OCI-LY7 (cell line): Measurements from ENCODE around the gene ATP2B1.

ENCODE experiments used
- EZH2phosphoT487 ChIP-seq: fragments of 200-600 bp; sonication (generic); IDR thresholded peaks from 2 replicates; pipeline ENCODE4 v1.6.1; 2018; ENCODE audit warnings: low read depth, borderline replicate concordance, mild to moderate bottlenecking, mixed run types, antibody characterized with exemption, low read length, moderate library complexity, mixed read lengths
- TF ChIP-seq, protein P1 (sequence below): fragments of 200-600 bp; sonication (generic); conservative IDR thresholded peaks from 2 replicates; pipeline ENCODE4 v1.5.1; 2014; ENCODE audit warnings: mild to moderate bottlenecking, antibody characterized with exemption, low read length, moderate library complexity, mixed read lengths

- TF ChIP-seq, protein P1, sequence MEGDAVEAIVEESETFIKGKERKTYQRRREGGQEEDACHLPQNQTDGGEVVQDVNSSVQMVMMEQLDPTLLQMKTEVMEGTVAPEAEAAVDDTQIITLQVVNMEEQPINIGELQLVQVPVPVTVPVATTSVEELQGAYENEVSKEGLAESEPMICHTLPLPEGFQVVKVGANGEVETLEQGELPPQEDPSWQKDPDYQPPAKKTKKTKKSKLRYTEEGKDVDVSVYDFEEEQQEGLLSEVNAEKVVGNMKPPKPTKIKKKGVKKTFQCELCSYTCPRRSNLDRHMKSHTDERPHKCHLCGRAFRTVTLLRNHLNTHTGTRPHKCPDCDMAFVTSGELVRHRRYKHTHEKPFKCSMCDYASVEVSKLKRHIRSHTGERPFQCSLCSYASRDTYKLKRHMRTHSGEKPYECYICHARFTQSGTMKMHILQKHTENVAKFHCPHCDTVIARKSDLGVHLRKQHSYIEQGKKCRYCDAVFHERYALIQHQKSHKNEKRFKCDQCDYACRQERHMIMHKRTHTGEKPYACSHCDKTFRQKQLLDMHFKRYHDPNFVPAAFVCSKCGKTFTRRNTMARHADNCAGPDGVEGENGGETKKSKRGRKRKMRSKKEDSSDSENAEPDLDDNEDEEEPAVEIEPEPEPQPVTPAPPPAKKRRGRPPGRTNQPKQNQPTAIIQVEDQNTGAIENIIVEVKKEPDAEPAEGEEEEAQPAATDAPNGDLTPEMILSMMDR: no peak
- TF ChIP-seq EZH2phosphoT487: no peak
Measured at GRCh38 chr12:89678225-89678624, 30.4 kb downstream of the ATP2B1 start.
